HG03025 (cell line): Measurements from ENCODE around the gene POU2AF3.

Source experiments
- ATAC-seq: cut with Tn5 transposase; IDR thresholded peaks from one replicate; pipeline ENCODE4 v1.9.1; 2021; ENCODE audit warnings: mild to moderate bottlenecking, moderate library complexity; ENCODE audit not compliant: unreplicated experiment, low FRiP score

Gene POU2AF3

GRCh38 chr11:111324277-111324720 lies 26.0 kb downstream of the POU2AF3 start:
- ATAC-seq = no peak

GRCh38 chr11:111325259-111325658 lies 26.9 kb downstream of the POU2AF3 start:
- no peak for ATAC-seq

DNA sequence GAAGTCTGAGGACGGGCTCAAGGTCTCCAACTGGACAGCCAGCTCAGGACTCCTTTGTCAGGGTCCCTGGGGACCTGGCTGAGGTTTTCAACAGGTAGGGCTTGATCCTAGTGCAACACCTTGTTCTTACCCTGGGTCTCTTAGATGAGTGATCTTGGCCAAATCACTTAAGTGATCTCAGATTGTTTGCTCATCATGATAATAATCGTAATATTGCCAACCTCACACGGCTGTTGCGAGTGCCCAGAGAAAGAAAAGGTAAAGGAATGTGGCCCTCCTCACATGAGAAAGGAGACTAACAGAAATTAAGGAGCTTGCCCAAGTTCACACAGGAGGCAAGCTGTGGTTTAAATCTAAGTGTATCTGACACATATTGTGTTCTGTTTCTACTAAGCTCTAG lies 28.5 kb downstream of the POU2AF3 start:
- no peak for ATAC-seq

GRCh38 chr11:111327908-111328624 lies 29.7 kb downstream of the POU2AF3 start:
- ATAC-seq = no peak

- ATAC-seq = no peak
These were observed 31.2 kb downstream of the POU2AF3 start for GRCh38 chr11:111329306-111330204.

DNA sequence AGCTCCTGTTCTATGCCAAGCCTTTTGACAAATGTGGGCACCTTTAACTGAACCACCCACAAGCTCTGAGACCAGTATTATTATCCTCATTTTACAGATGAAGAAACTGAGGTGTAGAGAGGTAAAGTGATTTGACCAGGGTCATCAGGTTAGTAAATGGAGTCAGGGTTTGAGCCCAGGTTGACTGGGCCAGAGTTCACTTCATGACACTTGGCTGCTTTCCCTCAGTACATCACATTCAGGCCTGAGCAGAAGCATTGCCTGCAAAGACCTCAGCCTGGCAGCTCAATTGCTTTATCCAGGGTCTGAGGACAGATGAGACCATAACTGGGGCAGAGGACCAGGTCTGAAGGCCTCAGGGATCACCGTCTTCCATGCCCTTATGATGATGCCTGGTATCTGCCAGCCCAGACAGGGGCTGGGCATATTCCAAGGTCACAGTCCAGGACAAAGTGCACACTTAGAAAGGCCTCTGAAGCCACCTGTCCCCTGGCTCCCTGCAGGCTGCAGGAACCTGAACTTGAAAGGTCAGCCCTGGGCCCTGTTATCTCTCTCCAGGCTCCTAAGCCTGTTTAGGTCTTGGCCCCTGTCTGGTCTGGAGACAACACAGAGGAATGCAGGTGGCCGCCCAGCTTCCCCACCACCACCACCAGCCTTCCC lies 32.0 kb downstream of the POU2AF3 start:
- no peak for ATAC-seq

DNA sequence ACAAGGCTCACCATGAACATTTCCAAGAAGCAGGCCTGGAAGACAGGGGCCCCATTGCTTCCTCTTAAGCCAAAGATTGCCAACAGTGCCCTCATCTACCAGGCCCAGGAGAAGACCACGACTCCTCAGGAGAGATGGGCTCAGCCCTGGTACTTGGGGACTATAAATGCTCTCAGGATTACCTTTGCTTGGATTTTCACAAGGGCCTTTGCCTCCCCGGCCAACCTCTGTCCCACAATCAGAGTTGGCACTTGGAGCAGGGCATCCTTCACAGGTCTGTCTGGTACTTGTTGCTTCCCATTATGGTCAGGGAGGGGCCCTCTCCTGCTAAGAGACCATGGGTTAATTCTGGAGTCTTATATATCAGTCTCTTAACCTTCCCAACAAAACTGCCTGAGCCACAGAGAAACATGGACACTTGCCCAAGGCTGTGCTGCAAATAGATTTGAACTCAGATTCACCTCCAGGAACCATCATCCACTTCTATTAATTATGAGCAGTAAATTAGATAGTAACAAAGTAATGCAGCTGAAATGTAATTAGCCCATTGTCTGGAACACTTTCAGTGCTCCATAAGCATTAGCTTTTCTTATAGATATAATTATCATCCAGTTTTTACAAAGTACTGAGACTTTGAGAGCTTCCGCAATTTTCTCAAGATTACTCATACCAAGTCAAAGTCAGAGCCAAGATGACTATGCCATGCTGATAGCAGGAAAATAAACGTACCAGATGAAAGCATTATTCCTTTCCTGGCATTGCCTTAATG lies 33.5 kb downstream of the POU2AF3 start:
- no peak for ATAC-seq

- no peak for ATAC-seq
These were observed 36.5 kb downstream of the POU2AF3 start for GRCh38 chr11:111334532-111335502.

DNA sequence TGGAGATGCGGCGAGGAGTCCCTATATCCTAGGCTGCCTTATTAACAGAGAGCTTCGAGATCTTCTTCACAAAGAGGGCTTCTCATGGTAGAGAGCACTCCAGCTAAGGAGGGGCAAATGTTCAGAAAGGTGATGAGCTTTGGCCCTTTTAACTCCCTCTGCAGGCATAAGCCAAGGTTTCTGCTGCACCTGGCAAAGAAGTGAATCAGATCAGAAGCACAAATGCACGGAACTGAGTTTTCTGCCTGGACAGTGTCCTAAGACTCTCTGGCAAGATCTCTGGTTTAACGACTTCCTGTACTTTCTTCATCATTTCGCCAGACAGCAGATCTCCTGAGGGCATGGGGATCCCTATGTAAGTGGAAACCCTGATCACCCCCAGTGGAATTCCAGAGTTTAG lies 37.2 kb downstream of the POU2AF3 start:
- no peak for ATAC-seq

DNA sequence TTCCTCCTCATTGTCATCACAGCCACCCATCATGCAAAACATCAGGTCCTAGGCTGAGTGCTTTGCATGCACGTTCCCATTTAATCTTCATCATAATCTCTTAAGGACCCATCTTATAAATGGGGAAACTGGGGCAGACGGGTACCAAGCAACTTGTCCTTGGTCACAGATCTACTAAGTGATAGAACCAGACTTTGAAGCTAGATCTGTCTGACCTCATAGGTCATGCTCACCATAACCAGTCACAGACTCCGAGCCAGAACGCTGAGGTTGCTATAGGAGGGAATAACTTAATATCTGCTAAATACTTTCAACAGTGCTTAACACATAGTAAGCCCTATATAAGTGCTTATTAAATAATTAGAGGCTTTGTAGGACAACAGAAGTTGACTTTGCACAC lies 37.7 kb downstream of the POU2AF3 start:
- ATAC-seq = no peak

DNA sequence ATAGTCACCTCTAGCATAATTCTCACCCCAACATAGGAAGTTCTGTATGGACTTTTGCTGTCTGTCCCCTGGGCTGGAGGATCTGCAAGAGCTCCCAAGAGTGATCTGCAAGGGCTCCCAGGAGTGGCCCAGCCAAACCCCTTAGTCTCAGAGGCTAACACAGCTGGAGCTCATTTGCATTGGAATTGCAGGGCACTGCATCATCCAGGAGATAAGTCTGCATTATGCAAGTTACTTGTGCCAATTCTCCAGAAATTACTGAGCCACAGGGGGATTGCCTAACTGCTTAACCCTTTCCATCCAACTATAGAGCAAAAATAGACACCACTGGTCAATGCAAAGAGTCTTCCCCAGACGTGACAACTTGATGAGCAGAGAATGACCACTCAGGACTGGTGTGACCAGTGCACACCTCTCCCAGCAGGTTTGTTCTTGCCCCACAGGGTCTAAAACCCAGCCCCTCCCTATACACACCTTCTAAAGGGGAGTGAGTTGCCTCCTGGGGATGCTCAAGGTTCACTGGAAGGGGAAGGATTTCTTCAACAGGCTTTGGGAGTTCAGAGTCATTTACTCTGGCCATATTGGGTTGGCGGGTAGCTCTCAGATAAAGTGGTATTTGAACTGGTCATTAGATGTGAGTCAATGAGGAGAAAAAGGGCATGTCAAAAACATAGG lies 38.4 kb downstream of the POU2AF3 start:
- ATAC-seq = no peak

DNA sequence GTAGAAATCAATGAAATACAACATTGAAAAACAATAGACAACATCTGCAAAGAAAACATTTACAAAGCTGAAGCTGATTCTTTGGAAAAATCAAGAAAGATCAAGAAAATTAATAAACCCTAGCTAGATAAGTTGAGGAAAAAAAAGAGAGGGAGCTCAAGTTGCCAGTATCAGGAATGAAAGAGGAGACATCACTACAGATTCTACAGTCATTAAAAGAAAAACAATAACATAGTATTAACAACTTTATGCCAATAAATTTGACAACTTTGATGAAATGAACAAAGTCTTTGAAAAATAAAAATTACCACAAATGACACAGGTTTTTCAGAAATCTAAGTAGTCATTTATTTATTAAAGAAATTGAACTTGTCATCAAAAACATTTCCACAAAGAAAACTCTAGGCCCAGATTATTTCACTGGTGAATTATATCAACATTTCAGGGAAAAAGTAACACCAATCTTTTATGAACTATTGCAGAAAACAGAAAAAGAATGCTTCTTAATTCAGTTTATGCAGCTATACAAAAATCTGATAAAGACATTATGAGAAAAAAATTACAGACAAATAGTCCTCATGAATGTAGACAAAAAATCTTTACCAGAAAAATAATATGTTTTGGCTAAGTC lies 41.5 kb downstream of the POU2AF3 start:
- no peak for ATAC-seq

- no peak for ATAC-seq
These were observed 44.0 kb downstream of the POU2AF3 start for GRCh38 chr11:111342329-111342728.

GRCh38 chr11:111344032-111344431 lies 45.7 kb downstream of the POU2AF3 start:
- ATAC-seq = no peak

GRCh38 chr11:111347002-111347722 lies 48.8 kb downstream of the POU2AF3 start:
- no peak for ATAC-seq

GRCh38 chr11:111347723-111348115 lies 49.4 kb downstream of the POU2AF3 start:
- no peak for ATAC-seq

- ATAC-seq = no peak
These were observed 49.8 kb downstream of the POU2AF3 start for GRCh38 chr11:111348147-111348546.
